Bronchial epithelial cell (primary cell): ENCODE data around the gene HAUS7. TPM values are rescaled to one million over a fixed set of nuclear protein-coding genes. Genes with fewer than 3 reads are reported as not detected.

Experiments
- DNase-seq: peaks from one replicate; pipeline ENCODE4 v3.0.0-alpha.2; 2010; ENCODE audit warnings: low read depth
- FAIRE-seq: peaks from 2 replicates; lab custom pipeline; 2011; peaks lifted over from hg19 to GRCh38; lab: Jason Lieb, UNC
- H3K27me3 ChIP-seq: 2 replicates; pipeline ENCODE4 v1.5.1; 2011; ENCODE audit warnings: low read length; ENCODE audit not compliant: control insufficient read depth, insufficient read depth
- H3K36me3 ChIP-seq: 2 replicates; pipeline ENCODE4 v1.5.1; 2011; ENCODE audit warnings: low read length; ENCODE audit not compliant: control insufficient read depth, insufficient read depth
- H3K4me3 ChIP-seq: 2 replicates; pipeline ENCODE4 v1.5.1; 2011; ENCODE audit warnings: mild to moderate bottlenecking, low read depth, low read length, control low read depth
- CTCF ChIP-seq: IDR thresholded peaks from 2 replicates; pipeline ENCODE4 v1.5.1; 2011; ENCODE audit warnings: mild to moderate bottlenecking, moderate library complexity, low read length, control low read depth, inconsistent platforms; ENCODE audit not compliant: insufficient read depth, severe bottlenecking
- total RNA-seq: library from RNA; depleted of rRNA; stranded (reverse); fragments of >200 nt; gene quantifications from 2 replicates; pipeline ENCODE4 v1.2.1, GENCODE V29; 2014

Gene HAUS7
- total RNA-seq, 1 donor from 2014 or later: 7.4 TPM

DNA sequence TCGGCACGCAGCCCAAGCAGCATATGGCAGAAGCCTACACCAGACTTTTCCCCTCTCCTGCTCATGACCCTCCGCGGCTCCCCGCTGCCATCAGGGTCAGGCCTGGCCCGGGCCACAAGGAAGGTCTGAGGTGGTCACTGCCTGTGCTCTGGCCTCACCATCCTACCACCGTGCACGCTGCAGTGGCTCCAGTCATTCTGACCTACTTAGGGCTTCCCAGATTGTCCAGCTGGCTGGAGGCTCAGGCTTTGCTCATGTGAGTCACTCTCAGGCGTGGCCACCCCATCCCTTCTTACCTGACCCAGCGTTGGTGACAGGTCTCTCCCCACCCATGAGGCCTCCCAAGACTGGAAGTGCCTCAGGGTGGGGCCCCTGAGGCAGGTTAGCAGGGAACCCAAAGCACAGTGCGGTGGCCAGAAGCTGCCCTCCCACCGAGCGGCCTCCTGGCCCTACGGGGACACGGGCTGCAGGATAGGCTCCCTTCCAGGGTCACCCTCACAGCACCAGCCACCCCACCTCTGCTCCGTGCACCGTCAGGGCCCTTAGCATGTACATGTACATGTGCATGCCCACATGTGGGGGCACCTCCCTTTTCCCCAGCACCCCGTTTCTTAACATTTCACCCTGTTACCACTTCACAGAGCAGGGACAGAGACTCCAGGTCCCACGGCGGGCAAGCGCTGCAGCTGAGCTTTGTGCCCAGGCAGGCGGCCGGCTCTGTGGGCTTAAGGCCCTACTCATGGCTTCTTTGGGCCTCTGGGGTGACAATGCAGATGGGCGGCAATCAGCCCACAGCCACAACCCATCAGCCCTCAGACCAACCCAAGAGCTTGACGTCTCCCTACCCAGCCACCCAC is 26.7 kb downstream of the HAUS7 start:
- H3K36me3 ChIP-seq: no peaks in the 10 kb centered on the region
- no peak overlapping the region for H3K4me3 ChIP-seq
- DNase-seq (peak; percentile 1), FAIRE-seq (no peak)
- no peaks in the 10 kb centered on the region for H3K27me3 ChIP-seq
- no peak for TF ChIP-seq CTCF

DNA sequence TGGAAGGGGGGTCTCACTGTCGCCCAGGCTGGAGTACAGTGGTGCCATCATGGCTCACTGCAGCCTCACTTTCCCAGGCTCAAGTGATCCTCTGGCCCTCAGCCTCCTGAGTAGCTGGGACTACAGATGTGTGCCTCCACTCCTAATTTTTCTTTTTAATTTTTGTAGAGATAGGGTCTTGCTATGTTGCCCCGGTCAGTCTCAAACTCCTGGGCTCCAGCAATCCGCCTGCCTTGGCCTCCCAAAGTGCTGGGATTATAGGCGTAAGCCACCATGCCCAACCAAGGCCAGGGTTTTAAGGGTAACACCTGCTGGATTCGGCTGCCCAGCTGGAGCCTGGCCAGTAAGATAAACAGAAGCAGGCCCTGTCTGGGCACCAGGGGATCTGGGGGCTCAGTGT is 27.9 kb downstream of the HAUS7 start:
- Histone ChIP-seq H3K36me3 (no peaks in the 10 kb centered on the region), H3K27me3 (no peaks in the 10 kb centered on the region), H3K4me3 (no peak overlapping the region)
- no peak for FAIRE-seq
- DNase-seq: no peak
- TF ChIP-seq CTCF: no peak

DNA sequence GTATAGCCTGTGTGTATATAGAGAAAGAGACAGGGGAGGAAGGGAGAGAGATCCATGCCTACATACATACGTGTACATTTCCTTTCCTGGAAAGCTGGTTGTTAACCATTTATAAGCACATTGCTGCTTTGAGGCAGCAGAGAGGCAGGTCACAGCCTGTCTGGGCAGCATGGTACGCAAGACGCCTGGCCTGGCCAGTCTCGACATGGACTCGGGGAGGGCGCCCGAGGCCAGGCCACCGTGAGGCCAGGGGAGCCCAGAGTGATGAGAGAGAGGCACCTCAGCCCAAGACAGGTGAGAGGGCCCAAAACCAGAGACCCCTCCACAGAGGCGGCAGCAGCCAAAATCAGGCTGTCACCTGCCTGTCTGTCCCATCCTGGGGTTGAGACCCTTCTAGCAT is 28.4 kb downstream of the HAUS7 start:
- no peaks in the 10 kb centered on the region for H3K27me3 ChIP-seq
- DNase-seq (peak; percentile 86), FAIRE-seq (no peak)
- H3K36me3 ChIP-seq: no peaks in the 10 kb centered on the region
- no peak for TF ChIP-seq CTCF
- no peak overlapping the region for H3K4me3 ChIP-seq

- peak; percentile 68 for DNase-seq
- FAIRE-seq: no peak
- Histone ChIP-seq H3K36me3 (no peaks in the 10 kb centered on the region), H3K27me3 (no peaks in the 10 kb centered on the region), H3K4me3 (no peak overlapping the region)
- no peak for TF ChIP-seq CTCF
Observed at GRCh38 chrX:153441296-153441695, 29.1 kb downstream of the HAUS7 start.

- H3K4me3 ChIP-seq: no peak overlapping the region
- no peak for FAIRE-seq
- peak; percentile 79 for DNase-seq
- no peaks in the 10 kb centered on the region for H3K36me3 ChIP-seq
- TF ChIP-seq CTCF: no peak
- no peaks in the 10 kb centered on the region for H3K27me3 ChIP-seq
Observed at GRCh38 chrX:153440556-153441135, 29.7 kb downstream of the HAUS7 start.
